Hindlimb muscle (tissue), 1 donor: ENCODE results near the gene NTRK2. TPM values are rescaled to one million over a fixed set of nuclear protein-coding genes. Genes with fewer than 3 reads are reported as not detected.

ENCODE experiments used
- DNase-seq: peaks from one replicate; pipeline ENCODE4 v3.0.0-alpha.2; 2013
- polyA plus RNA-seq: library from polyadenylated mRNA; unstranded; fragments of 120-200 nt; gene quantifications from one replicate; pipeline ENCODE4 v1.2.1, GENCODE V29; 2013; ENCODE audit not compliant: insufficient read length

NTRK2 gene
- polyA plus RNA-seq, 1 donor = 14.5 TPM

GRCh38 chr9:84686068-84686467, 16.5 kb downstream of the NTRK2 start:
- DNase-seq = no peak

- no peak for DNase-seq
These were observed 19.4 kb downstream of the NTRK2 start for GRCh38 chr9:84688956-84689355.

- no peak for DNase-seq
These were observed 22.1 kb downstream of the NTRK2 start for GRCh38 chr9:84691634-84692033.

- DNase-seq = no peak
These were observed 24.7 kb downstream of the NTRK2 start for GRCh38 chr9:84694248-84694647.

- no peak for DNase-seq
These were observed 27.5 kb downstream of the NTRK2 start for GRCh38 chr9:84697042-84697441.

GRCh38 chr9:84697509-84698114, 28.1 kb downstream of the NTRK2 start:
- peak; percentile 52 for DNase-seq

GRCh38 chr9:84698323-84698722, 28.8 kb downstream of the NTRK2 start:
- no peak for DNase-seq

- DNase-seq = no peak
These were observed 30.5 kb downstream of the NTRK2 start for GRCh38 chr9:84699984-84700383.

- DNase-seq = no peak
These were observed 32.3 kb downstream of the NTRK2 start for GRCh38 chr9:84701801-84702200.

- DNase-seq = peak; percentile 66
These were observed 32.9 kb downstream of the NTRK2 start for GRCh38 chr9:84702471-84702870.

GRCh38 chr9:84703793-84704192, 34.3 kb downstream of the NTRK2 start:
- DNase-seq = no peak

GRCh38 chr9:84705128-84705527, 35.6 kb downstream of the NTRK2 start:
- no peak for DNase-seq

- DNase-seq = no peak
These were observed 38.9 kb downstream of the NTRK2 start for GRCh38 chr9:84708400-84708799.

GRCh38 chr9:84709056-84709455, 39.5 kb downstream of the NTRK2 start:
- no peak for DNase-seq

- DNase-seq = no peak
These were observed 41.3 kb downstream of the NTRK2 start for GRCh38 chr9:84710701-84711397.

GRCh38 chr9:84711398-84711777, 41.9 kb downstream of the NTRK2 start:
- no peak for DNase-seq

GRCh38 chr9:84711936-84712335, 42.4 kb downstream of the NTRK2 start:
- DNase-seq = no peak

GRCh38 chr9:84716217-84716616, 46.7 kb downstream of the NTRK2 start:
- DNase-seq = no peak

- DNase-seq = peak; percentile 53
These were observed 48.9 kb downstream of the NTRK2 start for GRCh38 chr9:84718476-84718875.

- no peak for DNase-seq
These were observed 53.0 kb downstream of the NTRK2 start for GRCh38 chr9:84722388-84722989.

- DNase-seq = no peak
These were observed 53.9 kb downstream of the NTRK2 start for GRCh38 chr9:84723426-84723825.

GRCh38 chr9:84731696-84732095, 62.2 kb downstream of the NTRK2 start:
- DNase-seq = no peak

- no peak for DNase-seq
These were observed 66.6 kb downstream of the NTRK2 start for GRCh38 chr9:84736081-84736480.

- no peak for DNase-seq
These were observed 67.0 kb downstream of the NTRK2 start for GRCh38 chr9:84736536-84736935.
